GM12878 (cell line): Measurements from ENCODE around the gene SBF2. TPM values are rescaled to one million over a fixed set of nuclear protein-coding genes. Genes with fewer than 3 reads are reported as not detected.

Experiments used
- ATAC-seq: fragments of 200-7000 bp; cut with Tn5 transposase; 3 replicates; pipeline ENCODE4 v1.9.1; 2020; ENCODE audit warnings: mild to moderate bottlenecking, moderate library complexity
- BruUV-seq: library from RNA; stranded (reverse); fragments of 400-500 nt; replicated peaks from 2 replicates; lab custom pipeline; 2021; lab: Mats Ljungman, UMichigan
- CTCF ChIA-PET: fragments of 300-600 bp; sonication (Branson Sonifier 250); formaldehyde crosslinking; extraction: SDS; loops from one replicate; lab custom pipeline; 2021; ENCODE audit warnings: inconsistent platforms; lab: Yijun Ruan, JAX
- POLR2A ChIA-PET: fragments of 350-600 bp; formaldehyde crosslinking; extraction: SDS; loops from one replicate; lab custom pipeline; 2021; ENCODE audit warnings: inconsistent platforms; lab: Charles Lee
- RAD21 ChIA-PET: fragments of 300-600 bp; sonication (Branson Sonifier 250); formaldehyde crosslinking; loops from one replicate; lab custom pipeline; 2023; ENCODE audit warnings: antibody characterized with exemption; ENCODE audit not compliant: unreplicated experiment; lab: Charles Lee
- SMC1A ChIA-PET: fragments of 300-600 bp; sonication (Branson Sonifier 250); formaldehyde crosslinking; loops from one replicate; lab custom pipeline; 2023; ENCODE audit not compliant: unreplicated experiment, uncharacterized antibody; lab: Charles Lee
- DNase-seq: peaks from one replicate; pipeline ENCODE4 v3.0.0-alpha.2; 2011; ENCODE audit warnings: low read depth, low spot score
- FAIRE-seq: peaks from 3 replicates; lab custom pipeline; 2011; peaks lifted over from hg19 to GRCh38; lab: Jason Lieb, UNC
- H2AFZ ChIP-seq: 2 replicates; pipeline ENCODE4 v1.6.0; 2011; ENCODE audit warnings: low read depth, low read length, control low read depth; ENCODE audit not compliant: control insufficient read depth
- H3K27ac ChIP-seq: 2 replicates; pipeline ENCODE4 v1.5.1; 2011; ENCODE audit warnings: control low read depth; ENCODE audit not compliant: control insufficient read depth, insufficient read depth
- H3K27me3 ChIP-seq, 2 experiments: replicated peaks in 1 of 2; 2 replicates each; pipeline versions ENCODE4 v1.6.0 to v1.6.1; 2011; ENCODE audit warnings: low read length in 1 of 2; ENCODE audit not compliant: control insufficient read depth in 2 of 2, insufficient read depth in 2 of 2
- H3K36me3 ChIP-seq, 2 experiments: 2 replicates each; pipeline ENCODE4 v1.5.1; 2011; ENCODE audit warnings: low read length in 1 of 2; ENCODE audit not compliant: control insufficient read depth in 2 of 2, insufficient read depth in 2 of 2
- H3K4me1 ChIP-seq: 2 replicates; pipeline ENCODE4 v1.6.1; 2011; ENCODE audit warnings: mild to moderate bottlenecking, low read length, moderate library complexity, mixed read lengths; ENCODE audit not compliant: control insufficient read depth, insufficient read depth
- H3K4me2 ChIP-seq: 2 replicates; pipeline ENCODE4 v1.6.0; 2011; ENCODE audit warnings: control low read depth; ENCODE audit not compliant: control insufficient read depth, insufficient read depth
- H3K4me3 ChIP-seq: fragments of 200-600 bp; sonication (generic); 2 replicates; pipeline ENCODE4 v1.5.1; 2016
- H3K79me2 ChIP-seq: 2 replicates; pipeline ENCODE4 v1.6.0; 2011; ENCODE audit warnings: low read length; ENCODE audit not compliant: control insufficient read depth, insufficient read depth
- H3K9ac ChIP-seq: 2 replicates; pipeline ENCODE4 v1.8.0; 2011; ENCODE audit warnings: low read length, control low read depth, mixed read lengths; ENCODE audit not compliant: control insufficient read depth, insufficient read depth
- H3K9me3 ChIP-seq: replicated peaks from 3 replicates; pipeline ENCODE4 v1.5.1; 2011; ENCODE audit warnings: mild to moderate bottlenecking, low read length; ENCODE audit not compliant: control insufficient read depth, insufficient read depth
- H4K20me1 ChIP-seq: 2 replicates; pipeline ENCODE4 v1.6.0; 2011; ENCODE audit not compliant: control insufficient read depth, insufficient read depth
- EP300 ChIP-seq, 2 experiments: fragments of 150-350 bp in 1 of 2; IDR thresholded peaks; 2 replicates each; pipeline ENCODE4 v1.6.1; 2011 to 2012; ENCODE audit warnings: low read depth in 2 of 2, low read length in 2 of 2, borderline replicate concordance in 1 of 2, improper control_type of control experiment in 1 of 2, inconsistent platforms in 1 of 2; ENCODE audit not compliant: control insufficient read depth in 1 of 2
- KLF5 ChIP-seq: fragments of 450-650 bp; IDR thresholded peaks from 2 replicates; pipeline ENCODE4 v1.6.1; 2014; ENCODE audit warnings: mild to moderate bottlenecking; ENCODE audit not compliant: partially characterized antibody
- SIX5 ChIP-seq: IDR thresholded peaks from 2 replicates; pipeline ENCODE4 v1.6.1; 2011; ENCODE audit warnings: mild to moderate bottlenecking, low read depth, low read length, moderate library complexity; ENCODE audit not compliant: severe bottlenecking
- ZNF592 ChIP-seq: fragments of 450-650 bp; IDR thresholded peaks from 2 replicates; pipeline ENCODE4 v1.6.1; 2017; ENCODE audit warnings: mild to moderate bottlenecking, moderate library complexity
- WGBS: methylation state at CpG from one replicate; pipeline ENCODE4 v1.1.6; 2016; ENCODE audit warnings: low lambda C conversion rate; ENCODE audit not compliant: insufficient replicate concordance, insufficient coverage; ENCODE audit errors: missing lambda C conversion rate; 5-methylcytosine and 5-hydroxymethylcytosine counted together
- in situ Hi-C: fragments of 300-500 bp; cut with MboI; formaldehyde crosslinking; loops from 9 replicates; pipeline ENCODE4 v1.14.3; 2018; ENCODE audit warnings: mixed read lengths
- intact Hi-C: fragments of 100-400 bp; cut with micrococcal nuclease; formaldehyde crosslinking; loops from one replicate; pipeline ENCODE4 v1.14.2; 2022; ENCODE audit not compliant: unreplicated experiment
- polyA plus RNA-seq, 11 experiments: library from polyadenylated mRNA; depleted of rRNA in 4 of 11; unstranded in 6 of 11; stranded (reverse) in 5 of 11; fragments of >200 nt; fragmentation: Nextera tagmentation in 4 of 11; fragmentation: Illumina TruSeq in 1 of 11; extraction: Ambion mirVana in 4 of 11; extraction: Trizol in 1 of 11; gene quantifications; 1 replicate in 1 of 11; 2 replicates in 10 of 11; pipeline versions ENCODE4 v1.2.1 to v1.2.3, GENCODE V29; 2011 to 2016; ENCODE audit warnings: inconsistent platforms in 2 of 11, missing spikeins in 2 of 11, low read depth in 1 of 11
- total RNA-seq, 4 experiments: library from RNA; depleted of rRNA in 3 of 4; stranded (reverse); fragments of >200 nt in 3 of 4; fragmentation: Illumina TruSeq in 1 of 4; extraction: Trizol in 1 of 4; gene quantifications; 2 replicates each; pipeline versions ENCODE4 v1.2.1 to v1.2.3, GENCODE V29; 2013 to 2021
- TF ChIP-seq, protein P1 (sequence below): fragments of 450-650 bp; IDR thresholded peaks from 2 replicates; pipeline ENCODE4 v1.6.1; 2016; ENCODE audit warnings: mild to moderate bottlenecking

The SBF2 gene
- total and polyA plus RNA-seq, 10 of the 15 experiments (the other 5 are each of a cell fraction or from before 2014, with no cell fraction given), result 0.24 to 2.3 (median 1.1) TPM

DNA sequence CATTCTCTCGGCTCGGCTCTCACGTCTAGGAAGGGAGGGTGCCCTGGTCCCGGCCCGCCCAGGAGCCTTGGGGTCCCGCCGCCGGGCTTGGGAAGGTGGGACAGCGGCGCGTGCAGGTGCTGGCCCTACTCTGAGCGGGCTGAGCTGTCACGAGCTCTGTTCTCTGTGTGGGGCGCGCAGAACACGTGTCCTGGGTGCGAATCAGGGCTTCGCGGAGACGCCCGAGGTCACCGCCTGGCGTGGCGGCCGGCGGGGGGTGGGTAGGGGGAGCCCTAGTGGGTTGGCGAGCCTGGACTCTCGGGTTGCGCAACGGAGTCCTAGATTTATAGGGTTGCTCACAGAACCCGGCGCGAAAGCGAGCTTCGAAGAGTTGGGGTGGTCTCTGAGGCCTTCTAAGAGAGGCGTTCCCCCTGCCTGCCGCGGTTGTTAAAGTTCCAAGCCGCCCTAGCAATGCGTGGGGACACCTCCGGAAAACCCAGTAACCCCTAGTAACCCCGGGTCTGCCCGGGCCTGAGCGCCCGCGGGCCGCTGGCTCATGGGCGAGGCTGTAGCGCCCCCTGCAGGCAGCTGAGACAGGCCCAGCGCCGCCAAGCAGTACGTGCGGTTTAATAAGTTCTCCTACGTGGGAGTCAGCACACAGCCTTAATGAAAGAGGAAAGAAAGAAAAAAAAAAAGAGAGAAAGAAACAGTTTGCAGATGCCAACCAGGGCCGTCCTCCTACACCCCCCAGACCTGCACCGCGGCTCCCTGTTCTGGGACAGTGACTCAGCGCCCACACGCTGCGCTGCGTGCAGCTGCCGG lies 13.6 kb upstream of the SBF2 start (continued):
- TF ChIP-seq SIX5, result no peak
- TF ChIP-seq EP300 (IDR thresholded peaks at IDR 0.05; ENCODE audit: borderline replicate concordance in 1 of 2, control insufficient read depth in 1 of 2, low read depth in 2 of 2, low read length in 2 of 2), result 0 out of 4 replicates have a peak, but pooled peaks of 1 of the 2 experiments have one; percentile 16
- TF ChIP-seq KLF5, result no peak
- TF ChIP-seq, all 136 proteins: peak for 42

- DNase-seq (no peak), FAIRE-seq (no peak), ATAC-seq (no peak)
- peak overlapping the region; percentile 88 for H3K4me2 ChIP-seq
- ChIA-PET POLR2A (no interaction called here), RAD21 (interaction anchor here (1.0 to 4.3 kb wide), 10 partner anchors 9 to 549 kb away, joined by 3 to 24 read pairs (median 10); no protein-coding TSS in a partner anchor), SMC1A (interaction anchor here (1.1 to 5.1 kb wide), 7 partner anchors 9 to 445 kb away, joined by 3 to 41 read pairs (median 8); no protein-coding TSS in a partner anchor), CTCF (interaction anchor here (0.6 to 5.3 kb wide), 22 partner anchors 9 to 1114 kb away, joined by 3 to 91 read pairs (median 6); partner anchors contain the start of gene RNF141)
- peak overlapping the region; percentile 58 for H2AFZ ChIP-seq
- intact Hi-C loops (loop anchor here (1.0 to 10.0 kb wide), 2 partner anchors 99 to 692 kb away; no protein-coding TSS in a partner anchor), in situ Hi-C loops (loop anchor here (10.0 kb wide), 1 partner anchor 692 kb away; no protein-coding TSS in a partner anchor)
- H3K9me3 ChIP-seq, result peaks cover 1% of the 10 kb centered on the region; the same call in 2 of the 3 replicates
- no peak overlapping the region for H3K27ac ChIP-seq
- peaks cover 35 to 47% of the 10 kb centered on the region in 2 experiments for H3K27me3 ChIP-seq
- H3K4me3 ChIP-seq, result peak overlapping the region; percentile 48; the same call in 1 of the 2 replicates
- peaks cover 47% of the 10 kb centered on the region for H3K4me1 ChIP-seq
- no peaks in the 10 kb centered on the region for H3K79me2 ChIP-seq
- no TSS peak for BruUV-seq
- H3K9ac ChIP-seq, result no peak overlapping the region
- WGBS, result 2% methylated on average over 9 of the region's 9 CpGs
- TF ChIP-seq, protein P1, sequence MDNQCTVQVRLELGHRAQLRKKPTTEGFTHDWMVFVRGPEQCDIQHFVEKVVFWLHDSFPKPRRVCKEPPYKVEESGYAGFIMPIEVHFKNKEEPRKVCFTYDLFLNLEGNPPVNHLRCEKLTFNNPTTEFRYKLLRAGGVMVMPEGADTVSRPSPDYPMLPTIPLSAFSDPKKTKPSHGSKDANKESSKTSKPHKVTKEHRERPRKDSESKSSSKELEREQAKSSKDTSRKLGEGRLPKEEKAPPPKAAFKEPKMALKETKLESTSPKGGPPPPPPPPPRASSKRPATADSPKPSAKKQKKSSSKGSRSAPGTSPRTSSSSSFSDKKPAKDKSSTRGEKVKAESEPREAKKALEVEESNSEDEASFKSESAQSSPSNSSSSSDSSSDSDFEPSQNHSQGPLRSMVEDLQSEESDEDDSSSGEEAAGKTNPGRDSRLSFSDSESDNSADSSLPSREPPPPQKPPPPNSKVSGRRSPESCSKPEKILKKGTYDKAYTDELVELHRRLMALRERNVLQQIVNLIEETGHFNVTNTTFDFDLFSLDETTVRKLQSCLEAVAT, result no peak
- TF ChIP-seq ZNF592, result no peak
- TF ChIP-seq, all 136 proteins: peak for 0
- Histone ChIP-seq H4K20me1 (no peaks in the 10 kb centered on the region), H3K36me3 (no peaks in the 10 kb centered on the region)
Measured at GRCh38 chr11:10307022-10307399, 13.0 kb upstream of the SBF2 start.
